IgD-negative memory B cell (primary cell): ENCODE data around the gene KLHL24. TPM values are rescaled to one million over a fixed set of nuclear protein-coding genes. Genes with fewer than 3 reads are reported as not detected.
"Not testable (repeated sequence)": the region's sequence is repeated elsewhere in the genome, so short reads cannot be mapped to it uniquely, and the experiment has no call there.

Experiments used
- H3K27ac Mint-ChIP-seq, 3 donors: one replicate each; pipeline ENCODE4 v1.8.0; 2020 to 2022; ENCODE audit warnings: mild to moderate bottlenecking in 3 of 3, mixed read lengths in 3 of 3, moderate library complexity in 1 of 3
- H3K27me3 Mint-ChIP-seq: one replicate; pipeline ENCODE4 v1.8.0; 2021; ENCODE audit warnings: mixed read lengths
- H3K36me3 Mint-ChIP-seq: one replicate; pipeline ENCODE4 v1.8.0; 2020; ENCODE audit warnings: mild to moderate bottlenecking, mixed read lengths
- H3K4me1 Mint-ChIP-seq, 3 donors: one replicate each; pipeline ENCODE4 v1.8.0; 2020 to 2022; ENCODE audit warnings: mixed read lengths in 3 of 3, mild to moderate bottlenecking in 1 of 3
- H3K4me3 Mint-ChIP-seq, 4 donors: one replicate each; pipeline ENCODE4 v1.8.0; 2020 to 2022; ENCODE audit warnings: mild to moderate bottlenecking in 4 of 4, mixed read lengths in 4 of 4, moderate library complexity in 3 of 4
- H3K9me3 Mint-ChIP-seq, 3 donors: one replicate each; pipeline ENCODE4 v1.8.0; 2020 to 2021; ENCODE audit warnings: mixed read lengths in 3 of 3, mild to moderate bottlenecking in 1 of 3
- polyA plus RNA-seq: library from polyadenylated mRNA; unstranded; fragments of 300-500 nt; fragmentation: Illumina TruSeq; gene quantifications from one replicate; pipeline ENCODE4 v1.2.3, GENCODE V29; 2021

Gene KLHL24
- 41.3 TPM for polyA plus RNA-seq

GRCh38 chr3:183635431-183636220 is at the start of gene KLHL24:
Gene KLHL24 (plus strand): TSS chr3:183635623. CDS start chr3:183650357, 14,734 bp downstream.
- Mint-ChIP-seq H3K4me3 (peak within 1 kb of the TSS; percentile 94 to 99 (median 99)), H3K9me3 (no peaks in the 10 kb centered on the region), H3K27ac (peak within 1 kb of the TSS; percentile 98 to 100 (median 99)), H3K36me3 (peaks cover 5% of the 10 kb centered on the region), H3K27me3 (no peaks in the 10 kb centered on the region), H3K4me1 (peaks cover 17 to 28% (median 23%) of the 10 kb centered on the region in 3 donors)

GRCh38 chr3:183586477-183586876 is 48.9 kb upstream of the KLHL24 start:
- H3K27me3 Mint-ChIP-seq = peaks cover 17% of the 10 kb centered on the region
- peak overlapping the region in 2 of 4 donors; percentile 2 to 56 for H3K4me3 Mint-ChIP-seq
- no peak overlapping the region for H3K27ac Mint-ChIP-seq
- H3K9me3 Mint-ChIP-seq = no peaks in the 10 kb centered on the region
- peaks cover 3% of the 10 kb centered on the region for H3K36me3 Mint-ChIP-seq
- peaks cover 22 to 32% (median 27%) of the 10 kb centered on the region in 3 donors for H3K4me1 Mint-ChIP-seq

GRCh38 chr3:183587336-183587735 is 48.1 kb upstream of the KLHL24 start:
- H3K4me1 Mint-ChIP-seq = peaks cover 30 to 36% (median 35%) of the 10 kb centered on the region in 3 donors

GRCh38 chr3:183590442-183590841 is 45.0 kb upstream of the KLHL24 start:
- Mint-ChIP-seq H3K9me3 (no peaks in the 10 kb centered on the region), H3K27ac (peak overlapping the region in 1 of 3 donors; percentile 45), H3K27me3 (peaks cover 16% of the 10 kb centered on the region), H3K4me1 (peaks cover 28 to 37% (median 35%) of the 10 kb centered on the region in 3 donors), H3K36me3 (peaks cover 1% of the 10 kb centered on the region), H3K4me3 (no peak overlapping the region)

More at GRCh38 chr3:183587336-183587735, 48.1 kb upstream of the KLHL24 start:
- Mint-ChIP-seq H3K27ac (no peak overlapping the region), H3K4me3 (peak overlapping the region in 2 of 4 donors; percentile 56 to 67), H3K36me3 (peaks cover 1% of the 10 kb centered on the region), H3K9me3 (no peaks in the 10 kb centered on the region), H3K27me3 (peaks cover 20% of the 10 kb centered on the region)

GRCh38 chr3:183591881-183592521 is 43.4 kb upstream of the KLHL24 start:
- H3K36me3 Mint-ChIP-seq = peaks cover 1% of the 10 kb centered on the region
- H3K4me3 Mint-ChIP-seq = peak overlapping the region; percentile 2 to 82 (median 67)
- peak overlapping the region; percentile 7 to 91 (median 49) for H3K27ac Mint-ChIP-seq
- peaks cover 22 to 29% (median 27%) of the 10 kb centered on the region in 3 donors for H3K4me1 Mint-ChIP-seq
- H3K27me3 Mint-ChIP-seq = peaks cover 20% of the 10 kb centered on the region
- H3K9me3 Mint-ChIP-seq = peaks cover 0 to 4% (median 2%) of the 10 kb centered on the region in 3 donors

GRCh38 chr3:183592821-183593220 is 42.6 kb upstream of the KLHL24 start:
- H3K36me3 Mint-ChIP-seq = peaks cover 1% of the 10 kb centered on the region
- peaks cover 17% of the 10 kb centered on the region for H3K27me3 Mint-ChIP-seq
- no peak overlapping the region for H3K27ac Mint-ChIP-seq
- peaks cover 16 to 25% (median 22%) of the 10 kb centered on the region in 3 donors for H3K4me1 Mint-ChIP-seq
- no peak overlapping the region for H3K4me3 Mint-ChIP-seq
- peaks cover 2 to 6% (median 5%) of the 10 kb centered on the region in 3 donors for H3K9me3 Mint-ChIP-seq

- H3K9me3 Mint-ChIP-seq = peaks cover 9 to 13% (median 12%) of the 10 kb centered on the region in 3 donors
- peaks cover 10 to 23% (median 19%) of the 10 kb centered on the region in 3 donors for H3K4me1 Mint-ChIP-seq
- H3K27ac Mint-ChIP-seq = no peak overlapping the region
- H3K27me3 Mint-ChIP-seq = peaks cover 14% of the 10 kb centered on the region
- H3K4me3 Mint-ChIP-seq = peak overlapping the region in 1 of 4 donors; percentile 34
- peaks cover 1% of the 10 kb centered on the region for H3K36me3 Mint-ChIP-seq
Observed at GRCh38 chr3:183594636-183595035, 40.8 kb upstream of the KLHL24 start.

GRCh38 chr3:183597959-183598358 is 37.5 kb upstream of the KLHL24 start:
- Mint-ChIP-seq H3K36me3 (no peaks in the 10 kb centered on the region), H3K4me3 (no peak overlapping the region), H3K9me3 (peaks cover 9 to 13% (median 12%) of the 10 kb centered on the region in 3 donors), H3K27me3 (peaks cover 6% of the 10 kb centered on the region), H3K27ac (no peak overlapping the region), H3K4me1 (peaks cover 0 to 2% (median 1%) of the 10 kb centered on the region in 3 donors)

- H3K4me1 Mint-ChIP-seq, H3K4me3 Mint-ChIP-seq, H3K27me3 Mint-ChIP-seq, H3K36me3 Mint-ChIP-seq, H3K27ac Mint-ChIP-seq, H3K9me3 Mint-ChIP-seq: not testable (repeated sequence)
Observed at GRCh38 chr3:183611326-183611725, 24.1 kb upstream of the KLHL24 start.

GRCh38 chr3:183613366-183614285 is 21.8 kb upstream of the KLHL24 start:
- Mint-ChIP-seq H3K27ac (no peak overlapping the region), H3K4me3 (no peak overlapping the region), H3K27me3 (peaks cover 5% of the 10 kb centered on the region), H3K9me3 (no peaks in the 10 kb centered on the region), H3K36me3 (no peaks in the 10 kb centered on the region), H3K4me1 (no peaks in the 10 kb centered on the region)

- Mint-ChIP-seq H3K36me3 (no peaks in the 10 kb centered on the region), H3K4me3 (no peak overlapping the region), H3K4me1 (no peaks in the 10 kb centered on the region), H3K27me3 (peaks cover 9% of the 10 kb centered on the region), H3K27ac (no peak overlapping the region), H3K9me3 (peaks cover 0 to 2% (median 0%) of the 10 kb centered on the region in 3 donors)
Observed at GRCh38 chr3:183618542-183618941, 16.9 kb upstream of the KLHL24 start.

- no peak overlapping the region for H3K27ac Mint-ChIP-seq
- peaks cover 0 to 2% (median 0%) of the 10 kb centered on the region in 3 donors for H3K9me3 Mint-ChIP-seq
- peaks cover 6% of the 10 kb centered on the region for H3K27me3 Mint-ChIP-seq
- H3K36me3 Mint-ChIP-seq = no peaks in the 10 kb centered on the region
- no peak overlapping the region for H3K4me3 Mint-ChIP-seq
- H3K4me1 Mint-ChIP-seq = no peaks in the 10 kb centered on the region
Observed at GRCh38 chr3:183619010-183619409, 16.4 kb upstream of the KLHL24 start.

- peaks cover 0 to 1% (median 0%) of the 10 kb centered on the region in 3 donors for H3K4me1 Mint-ChIP-seq
- H3K36me3 Mint-ChIP-seq = no peaks in the 10 kb centered on the region
- H3K27me3 Mint-ChIP-seq = peaks cover 7% of the 10 kb centered on the region
Observed at GRCh38 chr3:183619624-183620251, 15.7 kb upstream of the KLHL24 start.

GRCh38 chr3:183620252-183620628 is 15.2 kb upstream of the KLHL24 start:
- Mint-ChIP-seq H3K27me3 (peaks cover 7% of the 10 kb centered on the region), H3K27ac (no peak overlapping the region), H3K4me3 (no peak overlapping the region), H3K36me3 (no peaks in the 10 kb centered on the region), H3K9me3 (peaks cover 0 to 2% (median 0%) of the 10 kb centered on the region in 3 donors), H3K4me1 (peaks cover 0 to 1% (median 0%) of the 10 kb centered on the region in 3 donors)

More at GRCh38 chr3:183619624-183620251, 15.7 kb upstream of the KLHL24 start:
- Mint-ChIP-seq H3K9me3 (peaks cover 0 to 2% (median 0%) of the 10 kb centered on the region in 3 donors), H3K27ac (no peak overlapping the region), H3K4me3 (no peak overlapping the region)
